ENCODE results near the gene LDHD. TPM values are rescaled to one million over a fixed set of nuclear protein-coding genes. Genes with fewer than 3 reads are reported as not detected.
A peak's percentile ranks its signal among the peaks of the same experiment; 100 is the strongest.
"Not testable (repeated sequence)": the region's sequence is repeated elsewhere in the genome, so short reads cannot be mapped to it uniquely, and the experiment has no call there.

Gene LDHD
- total and polyA plus RNA-seq, 10 of the 15 experiments (the other 5 are each of a cell fraction or from before 2014, with no cell fraction given) = 0.10 to 0.12 TPM; not detected in 8

GRCh38 chr16:75129421-75130149, 13.0 kb upstream of the LDHD start:
- H3K9me3 ChIP-seq (replicated peaks; ENCODE audit: control insufficient read depth, insufficient read depth, low read length); H3K4me3 ChIP-seq; H3K36me3 ChIP-seq (ENCODE audit: control insufficient read depth in 2 of 2, insufficient read depth in 2 of 2, low read length in 1 of 2); ATAC-seq; FAIRE-seq; intact Hi-C loops (cut with micrococcal nuclease; ENCODE audit: unreplicated experiment); H3K9ac ChIP-seq (ENCODE audit: control insufficient read depth, insufficient read depth, low read length); POLR2A ChIA-PET; H3K79me2 ChIP-seq (ENCODE audit: control insufficient read depth, insufficient read depth, low read length); H3K27me3 ChIP-seq (replicated peaks in 1 of 2; ENCODE audit: control insufficient read depth in 2 of 2, insufficient read depth in 2 of 2, low read length in 1 of 2); BruUV-seq (replicated peaks); in situ Hi-C loops (cut with MboI); H3K27ac ChIP-seq (ENCODE audit: control insufficient read depth, insufficient read depth); H3K4me2 ChIP-seq (ENCODE audit: control insufficient read depth, insufficient read depth); DNase-seq (ENCODE audit: low read depth, low spot score); H4K20me1 ChIP-seq (ENCODE audit: control insufficient read depth, insufficient read depth); H2AFZ ChIP-seq (ENCODE audit: control insufficient read depth, low read depth, low read length); H3K4me1 ChIP-seq (ENCODE audit: control insufficient read depth, insufficient read depth, low read length): not testable (repeated sequence)
- peak; percentile 44; the same call in 1 of the 2 replicates for TF ChIP-seq NR2F1 (conservative IDR thresholded peaks at IDR 0.05)
- ChIA-PET SMC1A (ENCODE audit: uncharacterized antibody, unreplicated experiment) (interaction anchor here (0.6 to 1.4 kb wide), 3 partner anchors 59 to 304 kb away, joined by 3 to 4 read pairs (median 3); no protein-coding TSS in a partner anchor), CTCF (interaction anchor here (1.3 kb wide), 1 partner anchor 267 kb away, joined by 4 read pairs; no protein-coding TSS in a partner anchor), RAD21 (ENCODE audit: unreplicated experiment) (interaction anchor here (2.2 kb wide), 1 partner anchor 267 kb away, joined by 5 read pairs; no protein-coding TSS in a partner anchor)
- WGBS (ENCODE audit: insufficient coverage, insufficient replicate concordance, low lambda C conversion rate, missing lambda C conversion rate) = 54% methylated on average over 5 of the region's 5 CpGs

GRCh38 chr16:75127713-75128415, 11.3 kb upstream of the LDHD start:
- Histone ChIP-seq H3K27me3 (replicated peaks in 1 of 2; ENCODE audit: control insufficient read depth in 2 of 2, insufficient read depth in 2 of 2, low read length in 1 of 2) (peaks cover 0 to 2% of the 10 kb centered on the region in 2 experiments; a peak in 1 of 4 replicates), H3K27ac (ENCODE audit: control insufficient read depth, insufficient read depth) (no peak overlapping the region), H4K20me1 (ENCODE audit: control insufficient read depth, insufficient read depth) (no peaks in the 10 kb centered on the region), H3K4me2 (ENCODE audit: control insufficient read depth, insufficient read depth) (no peak overlapping the region), H3K9ac (ENCODE audit: control insufficient read depth, insufficient read depth, low read length) (no peak overlapping the region), H3K4me1 (ENCODE audit: control insufficient read depth, insufficient read depth, low read length) (no peaks in the 10 kb centered on the region), H2AFZ (ENCODE audit: control insufficient read depth, low read depth, low read length) (no peak overlapping the region), H3K9me3 (replicated peaks; ENCODE audit: control insufficient read depth, insufficient read depth, low read length) (no peaks in the 10 kb centered on the region; the same call in 1 of the 3 replicates), H3K36me3 (ENCODE audit: control insufficient read depth in 2 of 2, insufficient read depth in 2 of 2, low read length in 1 of 2) (no peaks in the 10 kb centered on the region), H3K79me2 (ENCODE audit: control insufficient read depth, insufficient read depth, low read length) (no peaks in the 10 kb centered on the region), H3K4me3 (no peak overlapping the region)
- no TSS peak for BruUV-seq (replicated peaks)
- TF ChIP-seq BCLAF1 (IDR thresholded peaks at IDR 0.05) = no peak
- in situ Hi-C loops (cut with MboI) (no loop called here), intact Hi-C loops (cut with micrococcal nuclease; ENCODE audit: unreplicated experiment) (no loop called here)
- ChIA-PET POLR2A (no interaction called here), RAD21 (ENCODE audit: unreplicated experiment) (interaction anchor here (1.2 kb wide), 1 partner anchor 265 kb away, joined by 4 read pairs; no protein-coding TSS in a partner anchor), CTCF (no interaction called here), SMC1A (ENCODE audit: uncharacterized antibody, unreplicated experiment) (interaction anchor here (1.3 to 1.4 kb wide), 2 partner anchors 265 kb away, joined by 4 to 5 read pairs; no protein-coding TSS in a partner anchor)
- FAIRE-seq (no peak), ATAC-seq (no peak), DNase-seq (ENCODE audit: low read depth, low spot score) (no peak)
- 12% methylated on average over 4 of the region's 4 CpGs for WGBS (ENCODE audit: insufficient coverage, insufficient replicate concordance, low lambda C conversion rate, missing lambda C conversion rate)
